HS-5 (cell line): Measurements from ENCODE around the gene SUMO4.

Experiments used
- DNase-seq: peaks from one replicate; pipeline ENCODE4 v3.0.0-alpha.2; 2012; ENCODE audit warnings: low read depth

Gene SUMO4

DNA sequence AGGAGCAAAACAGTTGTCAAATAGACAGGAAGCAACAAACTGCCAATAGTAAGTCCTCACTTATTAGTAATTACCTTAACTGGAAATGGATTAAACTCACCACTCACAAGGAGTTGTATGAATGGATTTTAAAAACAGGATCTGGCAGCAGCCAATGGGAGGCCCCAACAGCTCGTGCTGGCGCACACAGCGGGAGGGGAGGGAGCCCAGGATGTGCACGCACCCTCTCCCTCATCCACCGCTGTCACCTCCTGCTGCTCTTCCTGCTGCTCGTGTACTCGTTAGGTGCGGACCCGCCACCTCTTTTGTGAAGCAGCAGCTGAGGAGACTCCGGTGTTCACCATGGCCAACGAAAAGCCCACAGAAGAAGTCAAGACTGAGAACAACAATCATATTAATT, at the start of gene SUMO4:
Gene SUMO4, plus strand, starts transcription at position 213 of the 400 bp plus-strand sequence. Its CDS starts 130 bp downstream, at position 343.
- DNase-seq = no peak

DNA sequence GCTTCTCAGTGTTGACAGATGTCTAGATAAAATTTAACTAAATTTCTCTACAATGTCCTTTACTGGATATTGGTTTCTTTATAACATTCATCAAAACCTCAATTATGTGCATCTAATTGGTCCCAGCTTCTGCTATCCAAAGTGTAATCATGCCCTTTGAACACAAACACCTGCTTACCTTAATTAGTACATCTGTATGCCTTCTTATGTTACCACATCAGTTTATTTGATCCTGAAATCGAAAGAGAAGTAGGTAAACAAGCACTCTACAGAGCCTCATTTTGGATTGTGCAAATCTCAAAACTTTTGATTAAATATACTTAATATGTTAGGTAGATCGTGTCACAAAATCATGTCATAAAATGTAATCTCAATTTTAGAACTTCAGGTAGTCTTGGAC, 46.1 kb upstream of the SUMO4 start:
- no peak for DNase-seq

DNA sequence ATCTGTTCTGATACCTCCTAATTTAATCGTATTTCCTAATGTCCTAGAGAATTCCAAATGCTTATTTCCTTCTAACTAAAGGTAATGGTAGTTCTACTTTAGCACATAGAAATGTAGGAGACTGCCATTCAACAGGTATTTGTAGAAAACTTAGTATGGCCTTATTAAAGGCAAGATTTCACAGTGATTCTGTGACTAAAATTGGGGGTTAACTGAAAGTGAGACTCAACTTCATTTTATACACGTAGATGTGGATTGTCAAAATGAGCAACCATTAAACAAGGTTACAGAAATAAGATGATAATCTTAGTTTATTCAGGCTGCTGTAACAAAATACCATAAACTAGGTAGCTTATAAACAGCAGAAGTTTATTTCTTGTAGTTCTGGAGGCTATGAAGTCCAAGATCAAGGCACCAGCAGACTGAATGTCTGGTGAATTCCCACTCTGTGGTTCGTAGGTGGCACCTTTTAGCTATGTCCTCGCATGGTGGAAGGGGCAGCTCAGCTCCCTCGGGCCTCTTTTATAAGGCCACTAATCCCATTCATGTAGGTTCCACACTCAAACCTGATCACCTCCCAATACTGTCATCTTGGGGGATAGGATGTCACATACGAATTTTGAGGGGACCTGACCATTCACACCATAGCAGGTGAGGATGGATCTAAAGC, 43.8 kb upstream of the SUMO4 start:
- DNase-seq = no peak

DNA sequence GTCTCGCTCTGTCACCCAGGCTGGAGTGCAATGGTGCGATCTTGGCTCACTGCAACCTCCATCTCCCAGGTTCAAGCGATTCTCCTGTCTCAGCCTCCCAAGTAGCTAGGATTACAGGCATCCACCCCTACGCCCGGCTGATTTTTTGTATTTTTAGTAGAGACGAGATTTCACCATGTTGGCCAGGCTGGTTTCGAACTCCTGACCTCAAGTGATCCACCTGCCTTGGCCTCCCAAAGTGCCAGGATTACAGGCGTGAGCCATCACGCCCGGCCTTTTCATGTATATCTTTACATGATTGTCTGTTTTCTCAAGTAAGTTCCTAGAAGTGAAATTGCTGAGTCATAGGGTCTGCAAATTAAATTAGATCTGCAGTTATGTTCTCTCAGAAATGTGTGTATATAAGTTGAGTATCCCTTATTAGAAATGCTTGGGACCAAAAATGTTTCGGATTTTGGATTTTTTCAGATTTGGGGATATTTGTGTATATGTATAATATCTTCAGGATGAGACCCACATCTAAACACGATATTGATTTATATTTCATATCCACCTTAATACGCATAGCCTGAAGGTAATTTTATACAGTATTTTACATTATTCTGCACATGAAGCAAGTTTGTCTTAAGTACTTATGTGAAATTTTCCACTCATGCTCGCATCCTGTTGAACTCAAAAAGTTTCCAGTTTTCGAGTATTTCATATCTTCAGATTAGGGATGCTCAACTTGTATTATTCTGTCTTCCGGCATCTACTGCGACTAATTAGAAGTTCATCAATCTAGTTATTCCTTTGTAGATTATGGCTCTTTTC, 42.1 kb upstream of the SUMO4 start:
- DNase-seq = no peak

DNA sequence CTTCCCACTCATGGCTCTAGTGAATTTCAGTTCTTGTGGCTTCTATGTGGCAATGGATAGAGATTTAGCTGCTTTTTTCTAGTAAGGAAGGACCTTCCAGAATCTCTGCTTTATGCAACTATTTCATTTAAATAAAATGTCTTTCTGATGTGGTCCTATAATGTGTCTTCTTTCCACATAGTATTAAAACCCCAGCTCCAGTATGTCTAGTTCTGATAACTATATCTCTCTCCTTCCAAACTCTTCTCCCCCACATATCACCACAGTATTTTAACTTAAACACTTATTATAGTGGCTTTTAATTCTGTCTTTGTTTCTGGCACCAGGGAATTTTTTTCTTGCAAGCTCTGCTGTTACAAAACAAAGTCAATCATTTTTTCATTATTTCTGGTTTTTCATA, 40.6 kb upstream of the SUMO4 start:
- no peak for DNase-seq

DNA sequence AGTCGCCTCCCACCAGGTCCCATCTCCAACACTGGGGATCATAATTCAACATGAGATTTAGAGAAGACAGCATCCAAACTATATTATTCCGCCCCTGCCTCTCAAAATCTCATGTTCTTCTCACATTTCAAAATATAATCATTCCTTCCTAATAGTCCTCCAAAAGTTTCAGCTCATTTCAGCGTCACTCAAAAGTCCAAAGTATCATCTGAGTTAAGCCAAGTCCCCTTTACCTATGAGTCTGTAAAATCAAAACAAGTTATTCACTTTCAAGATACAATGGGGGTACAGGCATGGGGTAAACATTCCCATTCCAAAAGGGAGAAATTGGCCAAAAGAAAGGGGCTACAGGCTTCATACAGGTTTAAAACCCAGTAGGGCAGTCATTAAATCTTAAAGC, 39.5 kb upstream of the SUMO4 start:
- DNase-seq = no peak

DNA sequence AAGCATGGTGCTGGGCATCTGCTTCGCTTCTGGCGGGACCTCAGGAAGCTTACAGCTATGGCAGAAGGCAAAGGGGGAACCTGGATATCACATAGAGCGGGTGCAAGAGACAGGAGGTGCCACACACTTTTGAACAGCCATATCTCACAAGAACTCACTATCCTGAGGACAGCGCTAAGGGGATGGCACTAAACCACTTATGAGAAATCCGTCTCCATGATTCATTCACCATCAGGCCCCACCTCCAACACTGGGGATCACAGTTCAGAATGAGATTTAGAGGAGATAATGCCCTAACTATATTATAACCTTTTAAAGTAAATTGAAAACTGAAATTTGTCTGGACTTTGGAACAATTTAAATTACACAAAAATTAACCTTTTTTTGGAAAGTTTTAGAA, 37.8 kb upstream of the SUMO4 start:
- no peak for DNase-seq

DNA sequence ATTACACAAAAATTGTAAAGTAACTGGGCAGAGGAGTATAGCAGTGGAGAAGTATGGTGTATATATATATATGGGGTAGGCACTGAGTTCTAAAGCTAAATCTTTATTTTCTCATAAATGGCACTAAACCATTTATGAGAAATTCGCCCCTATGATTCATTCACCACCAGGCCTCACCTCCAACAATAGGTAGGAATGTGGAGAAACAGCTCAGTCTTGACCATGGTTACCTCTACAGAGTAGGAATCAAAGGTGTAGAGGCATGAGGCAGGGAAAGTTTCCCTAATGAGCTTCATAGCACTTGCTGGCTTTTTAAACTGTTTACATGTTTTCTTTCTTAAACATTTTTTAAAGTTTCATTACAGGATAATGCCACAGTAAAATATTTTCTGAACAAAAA, 36.9 kb upstream of the SUMO4 start:
- no peak for DNase-seq

DNA sequence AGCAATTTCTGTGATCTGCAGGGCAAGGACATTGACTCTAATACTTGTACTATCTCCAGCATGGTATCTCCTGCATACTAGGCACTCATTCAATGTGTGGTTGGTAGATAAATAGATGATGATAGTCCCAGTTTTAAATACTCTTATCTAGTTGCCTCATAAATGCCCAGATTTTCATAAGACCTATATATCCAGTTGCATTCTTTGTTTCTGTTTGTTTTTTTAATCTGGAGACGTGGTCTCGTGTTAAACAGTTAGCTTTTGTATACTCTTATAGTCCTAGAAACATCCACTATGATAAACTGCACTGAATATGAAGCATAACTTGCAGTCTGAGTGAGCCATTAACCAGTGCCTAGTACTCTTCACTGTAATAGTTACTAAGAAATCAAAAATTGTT, 35.5 kb upstream of the SUMO4 start:
- no peak for DNase-seq

DNA sequence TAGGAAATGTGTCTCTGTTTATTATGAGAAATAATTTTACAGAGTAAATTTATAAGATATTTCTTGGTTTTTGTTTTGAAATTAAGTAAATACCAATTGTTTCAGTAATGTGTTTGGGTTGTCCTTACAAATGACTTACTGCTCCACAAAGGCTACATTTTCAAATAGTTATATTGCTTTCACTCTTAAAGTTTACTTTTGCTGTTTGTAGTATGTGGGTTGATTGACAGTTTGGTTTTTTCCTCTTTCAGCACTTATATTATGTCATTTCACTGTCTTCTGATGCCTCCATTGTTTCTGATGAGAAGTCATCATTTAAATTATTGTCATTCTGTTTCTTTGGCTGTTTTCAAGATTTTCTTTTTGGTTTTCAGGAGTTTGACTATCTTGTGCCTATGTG, 34.9 kb upstream of the SUMO4 start:
- DNase-seq = no peak

DNA sequence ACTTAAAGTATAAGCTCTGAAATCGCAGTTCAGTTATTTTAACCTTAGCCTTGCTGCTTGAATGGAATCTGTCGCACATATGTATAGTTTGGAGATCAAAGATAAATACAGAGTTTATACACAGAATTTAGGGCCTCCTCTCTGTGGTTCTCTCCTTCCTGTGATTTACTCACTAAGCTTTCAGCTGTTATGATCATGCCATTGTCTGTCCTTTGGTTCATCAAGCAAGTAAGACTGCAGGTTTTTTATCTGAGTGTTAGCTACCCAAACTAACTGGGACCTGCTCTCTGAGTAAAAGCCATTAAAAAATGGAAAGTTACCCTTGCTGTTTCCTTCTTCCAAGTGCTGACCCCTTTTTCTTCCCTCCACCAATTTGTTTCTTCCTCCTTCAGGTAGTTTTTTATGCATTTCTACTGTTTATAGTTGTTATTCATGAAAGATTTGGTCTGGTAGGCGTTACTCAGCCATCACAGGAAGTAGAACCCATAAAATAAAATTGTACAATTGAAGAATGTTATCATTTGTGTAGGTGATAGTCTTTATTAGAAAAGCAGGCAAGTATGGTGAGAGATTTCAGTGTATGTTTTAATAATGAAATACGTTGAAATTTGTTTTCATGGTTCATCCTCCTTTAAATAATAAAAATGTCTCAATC, 33.7 kb upstream of the SUMO4 start:
- DNase-seq = no peak

DNA sequence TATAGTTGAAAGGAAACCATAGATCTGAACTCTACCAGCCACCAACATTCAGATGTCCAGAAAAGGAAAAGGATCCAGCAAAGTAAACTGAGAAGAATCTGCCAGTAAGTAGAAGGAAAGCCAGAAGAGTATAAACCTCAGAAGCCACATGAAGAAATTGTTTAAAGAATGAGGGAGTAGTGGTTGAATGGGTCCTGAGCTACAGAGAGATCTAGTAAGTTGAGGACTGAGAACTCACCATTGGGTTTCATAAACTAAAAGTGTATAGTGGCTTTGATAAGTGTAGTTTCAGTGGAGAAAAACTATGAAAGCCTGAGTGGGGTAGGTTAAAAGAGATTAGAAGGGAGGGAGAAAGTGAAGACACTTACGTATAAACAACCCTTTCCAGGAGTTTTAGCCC, 32.0 kb upstream of the SUMO4 start:
- no peak for DNase-seq

DNA sequence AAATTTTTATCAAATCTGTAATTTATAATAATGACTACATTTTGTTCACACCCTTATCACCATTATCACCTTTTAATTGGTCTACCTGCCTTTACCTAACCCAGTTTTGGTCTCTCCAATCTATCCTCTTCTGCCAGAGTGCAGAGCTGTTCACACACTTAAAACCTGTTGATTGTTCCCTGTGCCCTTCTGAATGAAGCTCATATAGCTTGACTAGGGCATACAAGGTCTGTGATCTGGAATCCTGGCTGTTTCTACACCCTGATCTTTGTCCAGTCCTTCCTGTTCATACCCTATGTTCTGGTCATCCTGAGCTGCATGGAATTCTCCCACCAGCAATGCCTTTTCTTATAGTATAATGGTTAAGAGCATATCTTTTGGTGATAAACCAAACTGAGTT, 28.9 kb upstream of the SUMO4 start:
- DNase-seq = no peak

DNA sequence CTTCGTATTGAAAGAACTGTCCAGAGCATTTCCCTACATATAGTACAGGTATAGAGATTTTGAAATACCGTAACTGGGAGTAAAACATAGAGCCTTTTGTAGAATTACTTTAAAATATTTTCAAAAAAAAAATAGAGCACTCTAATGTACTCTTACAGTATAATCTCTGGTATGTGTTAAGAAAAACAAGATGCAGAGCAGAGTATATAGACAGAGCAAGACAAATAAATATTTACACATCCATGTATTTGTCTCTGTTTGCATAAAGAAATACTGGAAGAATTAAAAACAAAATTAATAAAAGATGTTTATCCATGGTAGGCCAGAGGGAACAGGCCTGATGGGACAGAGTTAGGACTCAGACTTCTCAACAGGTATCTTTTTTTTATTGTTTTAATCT, 28.0 kb upstream of the SUMO4 start:
- no peak for DNase-seq

DNA sequence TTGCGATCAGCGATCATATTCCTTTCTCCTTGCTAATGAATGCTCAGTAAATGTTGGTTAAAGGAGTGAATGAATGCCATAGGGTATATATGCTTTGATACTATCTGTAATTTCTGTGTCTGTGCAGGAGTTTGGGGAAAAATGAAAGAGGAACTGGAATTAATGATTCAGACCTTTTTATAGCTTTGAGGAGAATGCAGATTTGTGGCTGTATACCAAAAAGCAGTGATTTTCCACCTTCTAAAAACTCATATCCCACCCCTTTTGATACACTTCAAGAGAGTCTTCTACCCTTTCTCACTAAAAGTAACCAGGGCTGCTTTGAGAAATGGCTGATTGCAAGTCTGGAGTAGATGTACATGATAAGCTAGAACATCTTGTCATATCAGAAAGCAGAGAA, 26.6 kb upstream of the SUMO4 start:
- no peak for DNase-seq

DNA sequence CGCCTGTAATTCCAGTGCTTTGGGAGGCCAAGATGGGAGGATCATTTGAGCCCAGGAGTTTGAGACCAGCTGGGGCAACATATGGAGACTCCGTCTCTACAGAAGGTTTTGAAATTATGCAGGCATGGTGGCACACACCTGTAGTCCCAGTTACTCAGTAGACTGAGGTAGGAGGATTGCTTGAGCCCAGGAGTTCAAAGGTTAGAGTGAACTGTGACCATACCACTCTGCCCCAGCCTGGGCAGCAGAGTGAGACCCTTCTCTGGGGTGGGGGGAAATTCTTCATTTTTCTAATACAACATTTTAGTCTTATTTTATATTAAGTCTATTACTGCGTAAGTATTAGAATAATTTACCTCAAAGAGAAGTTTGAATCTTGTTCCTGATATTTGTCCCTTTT, 20.1 kb upstream of the SUMO4 start:
- no peak for DNase-seq

DNA sequence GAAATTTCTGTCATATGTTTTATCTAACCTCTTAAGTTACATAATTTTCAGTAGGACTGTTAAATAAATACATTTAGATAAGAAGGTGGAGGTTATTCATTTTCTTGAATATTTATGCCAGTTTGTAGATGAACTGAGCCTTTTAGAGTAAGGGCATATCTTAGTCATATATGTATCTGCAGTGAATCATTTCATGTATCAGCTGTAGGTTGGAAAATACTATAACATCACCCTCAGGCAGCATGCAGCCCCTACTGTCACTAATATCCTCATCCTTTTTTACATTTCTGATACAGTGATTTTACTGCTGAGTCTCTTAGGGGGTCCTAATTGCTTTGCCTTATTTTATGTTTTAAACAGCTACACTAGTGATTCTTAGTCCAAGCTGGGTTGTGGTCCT, 19.5 kb upstream of the SUMO4 start:
- no peak for DNase-seq

DNA sequence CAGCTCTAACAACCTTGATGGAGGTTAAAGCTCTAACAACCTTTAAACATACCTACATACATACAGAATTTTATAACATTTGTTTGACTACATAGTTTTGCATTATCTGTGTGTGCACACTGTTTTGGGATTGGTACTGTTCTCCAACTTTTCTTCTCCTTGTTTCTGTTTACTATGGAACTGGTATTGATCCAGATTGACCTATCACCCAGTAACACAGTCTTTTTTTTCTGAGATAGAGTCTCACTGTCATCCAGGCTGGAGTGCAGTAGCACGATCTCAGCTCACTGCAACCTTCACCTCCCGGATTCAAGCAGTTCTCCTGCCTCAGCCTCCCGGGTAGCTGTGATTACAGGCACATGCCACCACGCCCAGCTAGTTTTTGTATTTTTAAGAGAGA, 16.7 kb upstream of the SUMO4 start:
- DNase-seq = no peak

DNA sequence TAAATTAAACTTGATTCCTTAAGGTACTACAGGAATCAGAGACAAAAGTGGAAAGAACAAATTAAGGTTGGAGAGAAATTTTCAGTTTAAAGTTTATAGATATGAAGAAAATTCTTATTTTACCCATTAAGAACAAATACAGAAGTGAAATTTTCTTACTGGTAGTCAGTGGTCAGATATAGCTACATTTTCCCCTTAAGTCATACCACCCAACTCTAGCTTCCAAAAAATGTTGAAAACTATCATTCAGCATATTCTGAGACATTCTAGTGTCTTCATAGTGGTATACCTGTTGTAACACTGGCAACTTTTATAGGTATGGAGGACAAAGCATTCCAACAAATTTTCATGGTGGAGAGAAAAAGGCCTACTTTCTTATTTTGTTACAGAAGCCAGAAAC, 15.6 kb upstream of the SUMO4 start:
- no peak for DNase-seq

DNA sequence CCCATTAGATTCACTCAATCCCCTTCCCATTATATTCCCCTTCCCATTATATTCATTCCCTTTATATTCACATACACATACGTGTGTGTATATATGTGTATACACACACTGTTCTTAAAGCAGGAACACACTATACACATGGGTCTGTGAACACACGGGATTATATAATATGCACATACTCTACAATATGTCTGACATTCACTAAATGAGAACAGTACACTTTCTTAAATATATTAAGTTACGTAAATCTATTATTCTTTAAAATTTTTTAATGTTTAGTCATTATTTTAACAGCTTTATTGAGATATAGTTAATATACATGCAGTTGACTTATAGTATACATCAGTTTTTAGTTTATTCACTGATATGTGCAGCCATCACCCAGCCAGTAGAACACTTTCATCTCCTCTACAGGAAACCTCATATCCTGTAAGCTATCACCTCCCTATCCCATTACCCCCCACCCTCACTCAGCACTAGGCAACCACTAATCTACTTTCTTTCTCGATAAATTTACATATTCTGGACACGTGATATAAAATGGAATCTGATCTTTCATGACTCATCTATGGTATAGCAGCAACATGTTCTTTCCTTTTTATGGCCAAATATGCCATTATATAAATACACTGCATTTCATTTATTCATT, 13.9 kb upstream of the SUMO4 start:
- DNase-seq = no peak

DNA sequence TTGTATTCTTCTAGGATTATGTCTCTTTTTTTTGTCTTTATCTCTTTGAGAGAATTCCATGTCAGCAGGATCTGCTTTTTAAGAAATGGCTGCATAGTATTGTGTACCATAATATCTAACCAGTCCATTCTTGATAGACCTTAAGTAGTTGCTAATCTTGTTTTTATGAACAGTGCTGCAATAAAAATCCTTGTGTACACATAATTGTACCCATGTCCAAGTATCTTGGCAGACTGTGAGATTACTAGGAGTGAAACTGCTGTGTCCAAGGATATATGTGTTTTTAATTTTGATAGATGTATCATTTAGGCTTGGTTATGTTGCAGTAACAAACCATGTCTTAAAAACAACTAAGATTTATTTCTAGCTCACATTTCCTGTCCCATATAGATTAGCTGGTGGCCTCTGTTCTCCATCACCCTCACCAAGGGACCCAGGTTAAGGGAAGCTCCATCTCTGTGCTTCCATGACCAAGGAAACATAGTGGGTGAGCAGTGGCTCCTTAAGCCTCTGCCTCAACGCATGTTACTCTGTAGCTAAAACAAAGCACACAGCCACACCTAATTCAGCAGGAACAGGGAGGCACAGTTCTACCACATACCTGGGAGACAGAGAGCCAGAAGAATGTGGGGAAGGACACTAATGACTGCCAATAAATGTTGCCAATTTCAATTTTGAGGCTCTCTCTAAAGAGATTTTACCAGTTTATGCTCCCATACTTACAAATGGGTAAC, 12.1 kb upstream of the SUMO4 start:
- no peak for DNase-seq
